ENCODE results near the gene LAMB2. TPM values are rescaled to one million over a fixed set of nuclear protein-coding genes. Genes with fewer than 3 reads are reported as not detected.
A peak's percentile ranks its signal among the peaks of the same experiment; 100 is the strongest.

The LAMB2 gene
- polyA plus RNA-seq, 1 of the 3 experiments (the other 2 are of a cell fraction): 332 TPM

DNA sequence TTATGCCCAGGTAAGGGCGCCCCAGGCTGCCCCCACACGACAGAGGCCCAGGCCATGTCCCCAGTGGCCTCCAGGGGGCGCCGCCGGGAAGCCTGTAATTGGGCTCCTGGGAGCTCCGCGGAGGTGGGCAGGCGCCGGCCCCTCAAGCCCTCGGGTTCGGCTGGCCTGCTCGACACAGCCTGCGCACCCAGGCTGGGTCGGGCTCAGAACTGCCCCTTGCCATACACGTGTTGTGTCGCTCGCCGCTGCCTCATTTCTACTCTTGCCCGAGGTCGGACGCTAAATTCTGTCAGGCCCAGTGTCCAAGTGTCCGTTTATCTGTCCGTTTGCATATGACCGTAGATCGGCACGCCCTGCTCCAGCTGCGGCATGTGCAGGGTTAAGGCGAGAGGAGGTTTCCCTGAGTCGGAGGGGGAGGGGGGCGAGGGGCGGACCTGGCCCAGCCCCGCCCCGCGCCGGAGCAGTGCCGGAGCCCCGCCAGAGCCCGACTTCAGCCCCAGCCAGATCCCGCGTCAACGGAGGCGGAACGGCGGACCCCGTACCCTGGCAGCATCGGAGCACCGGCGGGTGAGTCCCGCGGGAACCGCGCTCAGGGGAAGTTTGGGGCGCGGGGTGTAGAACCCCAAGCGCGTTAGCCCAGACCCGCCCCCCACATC, 38.4 kb upstream of the LAMB2 start, which contains the start of gene KLHDC8B:
TSS of gene KLHDC8B (plus strand) at position 480 of the 656 bp plus-strand sequence. CDS start 1,172 bp downstream, outside the sequence.
- H3K4me3 ChIP-seq (ENCODE audit: low read depth in 2 of 2, low read length in 1 of 2): peak within 1 kb of the TSS; percentile 81 to 90
- H3K9me3 ChIP-seq: no peaks in the 10 kb centered on the region
- peaks cover 14 to 57% of the 10 kb centered on the region in 2 experiments for H3K4me1 ChIP-seq (ENCODE audit: control insufficient read depth in 1 of 2, insufficient read depth in 2 of 2, low read depth in 1 of 2, low read length in 1 of 2)
- POLR2A ChIA-PET: interaction anchor here (0.7 to 2.8 kb wide), 8 partner anchors 38 to 278 kb away, joined by 3 to 11 read pairs (median 4); partner anchors contain the start of genes C3orf62, LAMB2, QRICH1 and RHOA
- H3K4me2 ChIP-seq: peak within 1 kb of the TSS; percentile 98
- peak within 1 kb of the TSS; percentile 70 to 99 for H3K27ac ChIP-seq (ENCODE audit: low read depth in 2 of 2, low read length in 1 of 2)
- H3K9ac ChIP-seq: peak within 1 kb of the TSS; percentile 71
- WGBS (ENCODE audit: low lambda C conversion rate): 6% methylated on average over 17 of the region's 57 CpGs
- no peaks in the 10 kb centered on the region for H3K27me3 ChIP-seq (ENCODE audit: insufficient read depth)
- H3K9me2 ChIP-seq: no peaks in the 10 kb centered on the region
- H3F3A ChIP-seq (replicated peaks; ENCODE audit: insufficient read depth): no peaks in the 10 kb centered on the region
- H3K79me2 ChIP-seq (ENCODE audit: insufficient read depth): peaks cover 30% of the 10 kb centered on the region
- CTCF ChIA-PET: interaction anchor here (0.5 to 3.5 kb wide), 41 partner anchors 10 to 499 kb away, joined by 3 to 26 read pairs (median 4); partner anchors contain the start of genes C3orf62, LAMB2, NDUFAF3 and TCTA
- H4K20me1 ChIP-seq (ENCODE audit: insufficient read depth): no peaks in the 10 kb centered on the region
- H3K36me3 ChIP-seq (replicated peaks in 1 of 2; ENCODE audit: control insufficient read depth in 1 of 2, insufficient read depth in 2 of 2, low read length in 1 of 2): peaks cover 0 to 18% of the 10 kb centered on the region in 2 experiments
- peak; percentile 97 for DNase-seq
- H2AFZ ChIP-seq (ENCODE audit: low read depth): peak within 1 kb of the TSS; percentile 99
- TF ChIP-seq NFIC (IDR thresholded peaks at IDR 0.05; ENCODE audit: borderline replicate concordance) (no peak), PBX3 (IDR thresholded peaks at IDR 0.05) (no peak), GABPA (IDR thresholded peaks at IDR 0.05; ENCODE audit: low read depth) (no peak), ZBTB33 (IDR thresholded peaks at IDR 0.05; ENCODE audit: borderline replicate concordance, low read depth) (no peak), GATA2 (CRISPR knock-in tag; IDR thresholded peaks at IDR 0.05) (no peak), NRF1 (IDR thresholded peaks at IDR 0.05; ENCODE audit: low read depth, low read length) (no peak; the same call in 1 of the 2 replicates), YY1 (IDR thresholded peaks at IDR 0.05; ENCODE audit: low read depth) (no peak), FOXJ3 (CRISPR knock-in tag; IDR thresholded peaks at IDR 0.05) (no peak), TCF12 (IDR thresholded peaks at IDR 0.05) (0 out of 2 replicates have a peak, but pooled peaks have one; percentile 13), RFX5 (IDR thresholded peaks at IDR 0.05; ENCODE audit: low read length) (no peak), MXI1 (IDR thresholded peaks at IDR 0.05; ENCODE audit: low read depth, low read length) (peak; percentile 89), JUND (IDR thresholded peaks at IDR 0.05) (no peak), RAD21 (IDR thresholded peaks at IDR 0.05; ENCODE audit: low read length) (peak; percentile 71), REST (IDR thresholded peaks at IDR 0.05; ENCODE audit: low read depth, low read length) (no peak), MEF2A (IDR thresholded peaks at IDR 0.05; ENCODE audit: borderline replicate concordance, low read depth) (no peak), SIN3A (IDR thresholded peaks at IDR 0.05; ENCODE audit: borderline replicate concordance, low read depth, low read length) (peak; percentile 44; the same call in 1 of the 2 replicates), CHD2 (IDR thresholded peaks at IDR 0.05; ENCODE audit: low read length, partially characterized antibody) (peak; percentile 88), MAX (IDR thresholded peaks at IDR 0.05; ENCODE audit: low read depth) (peak; percentile 84), RXRA (IDR thresholded peaks at IDR 0.05; ENCODE audit: borderline replicate concordance, low read depth) (no peak), IRF3 (IDR thresholded peaks at IDR 0.05; ENCODE audit: low read depth, low read length) (no peak), TEAD4 (IDR thresholded peaks at IDR 0.05; ENCODE audit: borderline replicate concordance, insufficient read depth) (peak; percentile 38; the same call in 1 of the 2 replicates), EZH2phosphoT487 (IDR thresholded peaks at IDR 0.05; ENCODE audit: borderline replicate concordance, low read depth) (no peak), FOSL2 (IDR thresholded peaks at IDR 0.05; ENCODE audit: borderline replicate concordance, low read depth) (no peak), POLR2AphosphoS5 (IDR thresholded peaks at IDR 0.05; ENCODE audit: low read depth, low read length) (peak; percentile 24; the same call in 1 of the 2 replicates), EP300 (IDR thresholded peaks at IDR 0.05; ENCODE audit: borderline replicate concordance in 1 of 2, low read depth in 1 of 2, low read length in 1 of 2) (no peak; a peak in 1 of 4 replicates), FOXM1 (IDR thresholded peaks at IDR 0.05; ENCODE audit: low read depth) (no peak), ELF1 (IDR thresholded peaks at IDR 0.05) (no peak)
